ENCODE results near the gene BPIFB3. TPM values are rescaled to one million over a fixed set of nuclear protein-coding genes. Genes with fewer than 3 reads are reported as not detected.

BPIFB3 gene
- total RNA-seq, 1 experiment from 2014 or later: not detected

- CTCF ChIA-PET: no interaction called here
- peaks cover 61% of the 10 kb centered on the region for H3K27me3 ChIP-seq (replicated peaks; ENCODE audit: insufficient read depth, low read depth, low read length, poor library complexity)
- H3K4me1 ChIP-seq (ENCODE audit: insufficient read depth, low read length, poor library complexity, severe bottlenecking): no peaks in the 10 kb centered on the region
- no peaks in the 10 kb centered on the region for H3K36me3 ChIP-seq (ENCODE audit: insufficient read depth, low read length, poor library complexity, severe bottlenecking)
- DNase-seq (ENCODE audit: low spot score): no peak
- no TSS peak for BruUV-seq (replicated peaks)
- TF ChIP-seq CTCF (conservative IDR thresholded peaks at IDR 0.05; ENCODE audit: low read depth, low read length) (no peak), EZH2 (IDR thresholded peaks at IDR 0.05; ENCODE audit: borderline replicate concordance, low read depth, low read length, poor library complexity, severe bottlenecking) (no peak)
- H3K9me3 ChIP-seq (ENCODE audit: low read depth, low read length, poor library complexity, severe bottlenecking): no peaks in the 10 kb centered on the region
- intact Hi-C loops (cut with micrococcal nuclease; ENCODE audit: unreplicated experiment): no loop called here
- H3K27ac ChIP-seq (ENCODE audit: low read depth, low read length, poor library complexity, severe bottlenecking): no peak overlapping the region
- POLR2A ChIA-PET (ENCODE audit: low non-redundant PET): no interaction called here
- H3K4me3 ChIP-seq (ENCODE audit: low read depth, low read length, poor library complexity, severe bottlenecking): no peak overlapping the region
Measured at GRCh38 chr20:33013701-33014326, 39.9 kb upstream of the BPIFB3 start.

GRCh38 chr20:33014336-33015113 lies 39.2 kb upstream of the BPIFB3 start:
- H3K36me3 ChIP-seq (ENCODE audit: insufficient read depth, low read length, poor library complexity, severe bottlenecking): no peaks in the 10 kb centered on the region
- POLR2A ChIA-PET (ENCODE audit: low non-redundant PET): no interaction called here
- no peaks in the 10 kb centered on the region for H3K9me3 ChIP-seq (ENCODE audit: low read depth, low read length, poor library complexity, severe bottlenecking)
- TF ChIP-seq EZH2 (IDR thresholded peaks at IDR 0.05; ENCODE audit: borderline replicate concordance, low read depth, low read length, poor library complexity, severe bottlenecking): no peak
- H3K4me1 ChIP-seq (ENCODE audit: insufficient read depth, low read length, poor library complexity, severe bottlenecking): no peaks in the 10 kb centered on the region
- no peak overlapping the region for H3K4me3 ChIP-seq (ENCODE audit: low read depth, low read length, poor library complexity, severe bottlenecking)
- intact Hi-C loops (cut with micrococcal nuclease; ENCODE audit: unreplicated experiment): no loop called here
- H3K27ac ChIP-seq (ENCODE audit: low read depth, low read length, poor library complexity, severe bottlenecking): no peak overlapping the region
- H3K27me3 ChIP-seq (replicated peaks; ENCODE audit: insufficient read depth, low read depth, low read length, poor library complexity): peaks cover 61% of the 10 kb centered on the region
- BruUV-seq (replicated peaks): no TSS peak
- DNase-seq (ENCODE audit: low spot score): no peak
- CTCF ChIA-PET: no interaction called here

- ChIA-PET CTCF (no interaction called here), POLR2A (ENCODE audit: low non-redundant PET) (interaction anchor here (0.6 kb wide), 1 partner anchor 45 kb away, joined by 3 read pairs; no protein-coding TSS in a partner anchor)
- Histone ChIP-seq H3K36me3 (ENCODE audit: insufficient read depth, low read length, poor library complexity, severe bottlenecking) (no peaks in the 10 kb centered on the region), H3K27ac (ENCODE audit: low read depth, low read length, poor library complexity, severe bottlenecking) (no peak overlapping the region), H3K27me3 (replicated peaks; ENCODE audit: insufficient read depth, low read depth, low read length, poor library complexity) (peaks cover 61% of the 10 kb centered on the region), H3K4me3 (ENCODE audit: low read depth, low read length, poor library complexity, severe bottlenecking) (no peak overlapping the region), H3K4me1 (ENCODE audit: insufficient read depth, low read length, poor library complexity, severe bottlenecking) (no peaks in the 10 kb centered on the region), H3K9me3 (ENCODE audit: low read depth, low read length, poor library complexity, severe bottlenecking) (no peaks in the 10 kb centered on the region)
- BruUV-seq (replicated peaks): no TSS peak
- DNase-seq (ENCODE audit: low spot score): no peak
- intact Hi-C loops (cut with micrococcal nuclease; ENCODE audit: unreplicated experiment): no loop called here
- TF ChIP-seq EZH2 (IDR thresholded peaks at IDR 0.05; ENCODE audit: borderline replicate concordance, low read depth, low read length, poor library complexity, severe bottlenecking) (no peak), CTCF (conservative IDR thresholded peaks at IDR 0.05; ENCODE audit: low read depth, low read length) (no peak)
Measured at GRCh38 chr20:33015114-33015484, 38.6 kb upstream of the BPIFB3 start.

Measured in A673 (cell line).